HepG2 (cell line): ENCODE data around the gene FOXE3. TPM values are rescaled to one million over a fixed set of nuclear protein-coding genes. Genes with fewer than 3 reads are reported as not detected.

Source experiments
- FOXA1 ChIP-seq, 2 experiments: fragments of 450-650 bp in 1 of 2; sonication (generic) in 1 of 2; formaldehyde crosslinking in 1 of 2; IDR thresholded peaks; 2 replicates each; pipeline versions ENCODE4 v1.4.0 to v1.6.1; 2016 to 2020; ENCODE audit warnings: missing genetic modification reagents in 1 of 2
- MAFF ChIP-seq: IDR thresholded peaks from 2 replicates; pipeline ENCODE4 v1.6.1; 2011; ENCODE audit warnings: low read depth, low read length, improper control_type of control experiment
- MED13 ChIP-seq: sonication (generic); formaldehyde crosslinking; IDR thresholded peaks from 2 replicates; pipeline ENCODE4 v1.5.0; 2020; ENCODE audit warnings: missing genetic modification reagents
- NFIC ChIP-seq: IDR thresholded peaks from 2 replicates; pipeline ENCODE4 v1.6.1; 2012; ENCODE audit warnings: mild to moderate bottlenecking, low read length, inconsistent platforms
- PITX1 ChIP-seq: sonication (generic); formaldehyde crosslinking; IDR thresholded peaks from 2 replicates; pipeline ENCODE4 v1.5.1; 2020; ENCODE audit warnings: mild to moderate bottlenecking, missing genetic modification reagents
- RARG ChIP-seq: sonication (generic); formaldehyde crosslinking; IDR thresholded peaks from 2 replicates; pipeline ENCODE4 v1.4.0; 2020; ENCODE audit warnings: low read depth, mild to moderate bottlenecking, missing genetic modification reagents
- REPIN1 ChIP-seq: sonication (generic); formaldehyde crosslinking; IDR thresholded peaks from 2 replicates; pipeline ENCODE4 v1.8.0; 2022; ENCODE audit warnings: missing genetic modification reagents, low read depth, mild to moderate bottlenecking, borderline replicate concordance
- SAP130 ChIP-seq: IDR thresholded peaks from 2 replicates; pipeline ENCODE4 v1.6.1; 2016; ENCODE audit warnings: low read depth
- SATB2 ChIP-seq: sonication (generic); formaldehyde crosslinking; IDR thresholded peaks from 2 replicates; pipeline ENCODE4 v1.5.0; 2020; ENCODE audit warnings: missing genetic modification reagents
- STAG1 ChIP-seq: sonication (generic); formaldehyde crosslinking; IDR thresholded peaks from 2 replicates; pipeline ENCODE4 v1.4.0; 2020; ENCODE audit warnings: missing genetic modification reagents
- TAF1 ChIP-seq: sonication (generic); formaldehyde crosslinking; IDR thresholded peaks from 2 replicates; pipeline ENCODE4 v1.4.0; 2020; ENCODE audit warnings: missing genetic modification reagents
- TAF15 ChIP-seq: fragments of 200-400 bp; formaldehyde crosslinking; IDR thresholded peaks from one replicate; pipeline ENCODE4 v1.6.1; 2018; ENCODE audit warnings: mild to moderate bottlenecking, low read depth, low read length; ENCODE audit not compliant: poor library complexity, severe bottlenecking
- TRIM24 ChIP-seq: sonication (generic); formaldehyde crosslinking; IDR thresholded peaks from 2 replicates; pipeline ENCODE4 v1.8.0; 2022; ENCODE audit warnings: mild to moderate bottlenecking, missing genetic modification reagents
- ZBTB42 ChIP-seq: sonication (generic); formaldehyde crosslinking; IDR thresholded peaks from 2 replicates; pipeline ENCODE4 v1.5.0; 2020; ENCODE audit warnings: mild to moderate bottlenecking, missing genetic modification reagents
- ZFP36L2 ChIP-seq: sonication (generic); formaldehyde crosslinking; IDR thresholded peaks from 2 replicates; pipeline ENCODE4 v1.4.0; 2020; ENCODE audit warnings: missing genetic modification reagents
- ZFP82 ChIP-seq: sonication (generic); formaldehyde crosslinking; IDR thresholded peaks from 2 replicates; pipeline ENCODE4 v1.5.1; 2020; ENCODE audit warnings: mild to moderate bottlenecking, missing genetic modification reagents, borderline replicate concordance
- ZKSCAN1 ChIP-seq: fragments of 150-350 bp; IDR thresholded peaks from 2 replicates; pipeline ENCODE4 v1.6.1; 2014; ENCODE audit warnings: low read length
- ZNF138 ChIP-seq: sonication (generic); formaldehyde crosslinking; IDR thresholded peaks from 2 replicates; pipeline ENCODE4 v1.5.0; 2020; ENCODE audit warnings: mild to moderate bottlenecking, low read depth, missing genetic modification reagents
- ZNF160 ChIP-seq: sonication (generic); formaldehyde crosslinking; IDR thresholded peaks from 2 replicates; pipeline ENCODE4 v1.8.0; 2022; ENCODE audit warnings: mild to moderate bottlenecking, inconsistent platforms, missing genetic modification reagents
- ZNF225 ChIP-seq: sonication (generic); formaldehyde crosslinking; IDR thresholded peaks from 2 replicates; pipeline ENCODE4 v1.4.0; 2020; ENCODE audit warnings: mild to moderate bottlenecking, missing genetic modification reagents
- ZNF234 ChIP-seq: sonication (generic); formaldehyde crosslinking; conservative IDR thresholded peaks from 2 replicates; pipeline ENCODE4 v1.5.1; 2020; ENCODE audit warnings: mild to moderate bottlenecking, missing genetic modification reagents
- ZNF496 ChIP-seq: sonication (generic); formaldehyde crosslinking; IDR thresholded peaks from 2 replicates; pipeline ENCODE4 v1.8.1; 2023; ENCODE audit warnings: mild to moderate bottlenecking, moderate library complexity, missing genetic modification reagents; ENCODE audit not compliant: insufficient replicate concordance
- ZNF891 ChIP-seq: sonication (generic); formaldehyde crosslinking; IDR thresholded peaks from 2 replicates; pipeline ENCODE4 v1.5.0; 2020; ENCODE audit warnings: mild to moderate bottlenecking, missing genetic modification reagents
- ZSCAN5A ChIP-seq: sonication (generic); formaldehyde crosslinking; IDR thresholded peaks from 2 replicates; pipeline ENCODE4 v1.8.0; 2022; ENCODE audit warnings: mild to moderate bottlenecking, missing genetic modification reagents, borderline replicate concordance
- ZZZ3 ChIP-seq: sonication (generic); formaldehyde crosslinking; IDR thresholded peaks from 2 replicates; pipeline ENCODE4 v1.4.0; 2020; ENCODE audit warnings: missing genetic modification reagents, mild to moderate bottlenecking, borderline replicate concordance
- polyA plus RNA-seq, 8 experiments: library from polyadenylated mRNA; depleted of rRNA in 3 of 8; stranded (reverse) in 7 of 8; unstranded in 1 of 8; fragments of >200 nt; fragmentation: Illumina TruSeq in 4 of 8; extraction: Trizol in 4 of 8; gene quantifications; 2 replicates each; pipeline versions ENCODE4 v1.2.1 to v1.2.3, GENCODE V29; 2011 to 2016; ENCODE audit warnings: low read depth in 4 of 8, missing spikeins in 1 of 8, mixed read lengths in 1 of 8; ENCODE audit not compliant: insufficient read depth in 1 of 8
- total RNA-seq, 5 experiments: library from RNA; depleted of rRNA; stranded (reverse); fragments of >200 nt; fragmentation: Illumina TruSeq; extraction: Trizol; gene quantifications; 2 replicates each; pipeline ENCODE4 v1.2.3, GENCODE V29; 2016; ENCODE audit warnings: low read depth in 1 of 5
- TF ChIP-seq, protein P1 (sequence below): sonication (generic); formaldehyde crosslinking; IDR thresholded peaks from 2 replicates; pipeline ENCODE4 v1.4.0; 2020; ENCODE audit warnings: missing genetic modification reagents
- TF ChIP-seq, protein P2 (sequence below): sonication (generic); formaldehyde crosslinking; IDR thresholded peaks from 2 replicates; pipeline ENCODE4 v1.4.0; 2020; ENCODE audit warnings: missing genetic modification reagents
- TF ChIP-seq, protein P3 (sequence below): IDR thresholded peaks from 2 replicates; pipeline ENCODE4 v1.6.1; 2016; ENCODE audit warnings: missing biosample characterization, missing genetic modification reagents, low read depth

Gene FOXE3
- total and polyA plus RNA-seq, 2 of the 13 experiments (the other 11 are each of a cell fraction or from before 2014, with no cell fraction given) = not detected

DNA sequence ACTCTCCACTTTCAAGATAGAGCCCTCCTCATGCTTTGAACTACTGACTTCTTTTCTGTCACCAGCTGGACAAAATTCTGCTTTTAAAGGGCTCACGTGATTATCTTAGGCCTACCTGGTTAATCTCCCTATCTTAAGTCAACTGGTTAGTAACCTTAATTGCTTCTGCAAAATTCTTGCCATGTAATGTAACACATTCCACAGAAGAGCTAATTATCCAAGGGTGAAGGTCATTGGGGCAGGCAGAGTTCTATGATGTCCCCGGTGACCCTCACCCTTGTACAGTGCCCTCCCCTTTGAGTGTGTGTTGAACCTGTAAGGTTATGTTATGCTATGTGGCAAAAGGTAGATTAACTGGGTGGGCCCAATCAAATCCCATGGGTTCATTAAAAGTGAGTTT lies 25.2 kb upstream of the FOXE3 start (continued):
- TF ChIP-seq PITX1 (CRISPR knock-in tag) (peak; percentile 64), TAF15 (no peak), ZBTB42 (CRISPR knock-in tag) (no peak), MAFF (no peak), MED13 (CRISPR knock-in tag) (no peak), TAF1 (CRISPR knock-in tag) (no peak), STAG1 (CRISPR knock-in tag) (no peak), ZKSCAN1 (no peak), ZNF891 (CRISPR knock-in tag) (no peak), REPIN1 (CRISPR knock-in tag) (0 out of 2 replicates have a peak, but pooled peaks have one; percentile 22), ZNF234 (CRISPR knock-in tag) (no peak), ZSCAN5A (CRISPR knock-in tag) (no peak), ZNF225 (no peak), NFIC (no peak), ZFP82 (CRISPR knock-in tag) (no peak), TRIM24 (CRISPR knock-in tag) (no peak), RARG (CRISPR knock-in tag) (no peak), SAP130 (CRISPR knock-in tag) (no peak), ZNF496 (CRISPR knock-in tag) (no peak), FOXA1 (IDR thresholded peaks at IDR 0.05) (no peak), FOXA1 (CRISPR knock-in tag; IDR thresholded peaks at IDR 0.05) (peak; percentile 45; the same call in 1 of the 2 replicates), ZFP36L2 (CRISPR knock-in tag) (no peak), SATB2 (CRISPR knock-in tag) (no peak), ZNF160 (no peak), ZNF138 (CRISPR knock-in tag) (no peak), ZZZ3 (no peak)
- TF ChIP-seq, protein P1, sequence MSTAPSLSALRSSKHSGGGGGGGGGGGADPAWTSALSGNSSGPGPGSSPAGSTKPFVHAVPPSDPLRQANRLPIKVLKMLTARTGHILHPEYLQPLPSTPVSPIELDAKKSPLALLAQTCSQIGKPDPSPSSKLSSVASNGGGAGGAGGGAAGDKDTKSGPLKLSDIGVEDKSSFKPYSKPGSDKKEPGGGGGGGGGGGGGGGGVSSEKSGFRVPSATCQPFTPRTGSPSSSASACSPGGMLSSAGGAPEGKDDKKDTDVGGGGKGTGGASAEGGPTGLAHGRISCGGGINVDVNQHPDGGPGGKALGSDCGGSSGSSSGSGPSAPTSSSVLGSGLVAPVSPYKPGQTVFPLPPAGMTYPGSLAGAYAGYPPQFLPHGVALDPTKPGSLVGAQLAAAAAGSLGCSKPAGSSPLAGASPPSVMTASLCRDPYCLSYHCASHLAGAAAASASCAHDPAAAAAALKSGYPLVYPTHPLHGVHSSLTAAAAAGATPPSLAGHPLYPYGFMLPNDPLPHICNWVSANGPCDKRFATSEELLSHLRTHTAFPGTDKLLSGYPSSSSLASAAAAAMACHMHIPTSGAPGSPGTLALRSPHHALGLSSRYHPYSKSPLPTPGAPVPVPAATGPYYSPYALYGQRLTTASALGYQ = no peak; the same call in 1 of the 2 replicates
- TF ChIP-seq, protein P2, sequence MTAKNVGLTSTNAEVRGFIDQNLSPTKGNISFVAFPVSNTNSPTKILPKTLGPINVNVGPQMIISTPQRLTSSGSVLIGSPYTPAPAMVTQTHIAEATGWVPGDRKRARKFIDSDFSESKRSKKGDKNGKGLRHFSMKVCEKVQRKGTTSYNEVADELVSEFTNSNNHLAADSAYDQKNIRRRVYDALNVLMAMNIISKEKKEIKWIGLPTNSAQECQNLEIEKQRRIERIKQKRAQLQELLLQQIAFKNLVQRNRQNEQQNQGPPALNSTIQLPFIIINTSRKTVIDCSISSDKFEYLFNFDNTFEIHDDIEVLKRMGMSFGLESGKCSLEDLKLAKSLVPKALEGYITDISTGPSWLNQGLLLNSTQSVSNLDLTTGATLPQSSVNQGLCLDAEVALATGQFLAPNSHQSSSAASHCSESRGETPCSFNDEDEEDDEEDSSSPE (CRISPR knock-in tag) = 0 out of 2 replicates have a peak, but pooled peaks have one; percentile 14
- TF ChIP-seq, protein P3, sequence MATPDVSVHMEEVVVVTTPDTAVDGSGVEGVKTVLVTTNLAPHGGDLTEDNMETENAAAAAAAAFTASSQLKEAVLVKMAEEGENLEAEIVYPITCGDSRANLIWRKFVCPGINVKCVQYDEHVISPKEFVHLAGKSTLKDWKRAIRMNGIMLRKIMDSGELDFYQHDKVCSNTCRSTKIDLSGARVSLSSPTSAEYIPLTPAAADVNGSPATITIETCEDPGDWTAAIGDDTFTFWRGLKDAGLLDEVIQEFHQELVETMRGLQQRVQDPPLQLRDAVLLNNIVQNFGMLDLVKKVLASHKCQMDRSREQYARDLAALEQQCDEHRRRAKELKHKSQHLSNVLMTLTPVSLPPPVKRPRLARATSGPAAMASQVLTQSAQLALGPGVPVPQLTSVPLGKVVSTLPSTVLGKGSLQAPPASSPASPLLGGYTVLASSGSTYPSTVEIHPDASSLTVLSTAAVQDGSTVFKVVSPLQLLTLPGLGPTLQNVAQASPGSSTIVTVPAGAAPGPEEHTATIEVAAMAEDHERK (CRISPR knock-in tag) = no peak
